ENCODE measurements around the gene MTFR1L.

Gene MTFR1L

DNA sequence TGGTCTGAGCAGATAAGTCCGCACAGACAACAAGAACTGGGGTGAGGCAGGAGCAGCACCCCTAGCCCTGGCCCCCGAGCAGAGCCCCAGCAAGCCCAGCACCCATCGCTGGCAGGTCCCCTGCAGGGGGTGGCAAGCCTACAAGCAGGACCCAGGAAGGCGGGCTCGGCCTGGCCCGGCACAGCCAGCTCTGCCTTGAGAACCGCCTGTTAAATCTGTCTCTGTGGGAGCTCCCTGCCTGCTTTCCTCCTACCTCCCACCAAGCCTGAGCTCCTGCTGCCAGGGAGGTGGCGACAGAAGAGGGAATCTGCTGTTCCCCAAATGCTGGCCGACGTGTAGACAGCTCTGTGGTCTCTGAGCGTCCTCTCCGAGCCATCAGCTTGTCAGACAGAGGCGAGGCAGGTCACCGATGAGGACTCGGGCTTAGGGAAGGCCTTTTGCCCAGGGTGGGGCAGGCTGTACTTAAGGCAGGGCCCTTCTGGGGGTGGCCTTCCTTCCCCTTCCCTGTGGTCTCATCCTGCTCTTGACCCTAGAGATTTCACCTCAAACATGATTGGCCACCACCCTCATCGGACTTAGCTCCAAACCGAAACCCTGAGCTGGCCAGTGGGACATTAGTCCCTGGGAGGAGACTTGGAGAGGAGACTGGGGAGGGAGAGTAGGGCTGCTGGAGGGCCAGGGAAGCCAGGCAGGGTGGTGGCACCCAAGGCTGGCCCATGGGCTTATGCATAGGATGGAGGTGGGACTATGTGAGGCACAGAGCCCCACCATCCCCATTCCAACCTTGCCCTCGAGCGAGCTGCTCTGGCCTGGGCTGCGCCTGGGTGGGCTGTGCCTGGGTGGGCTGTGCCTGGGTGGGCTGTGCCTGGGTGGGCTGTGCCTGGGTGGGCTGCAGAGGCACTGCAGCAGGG, 12.0 kb upstream of the MTFR1L start:
- DNase-seq (ENCODE audit: low read depth, low spot score), result no peak

DNA sequence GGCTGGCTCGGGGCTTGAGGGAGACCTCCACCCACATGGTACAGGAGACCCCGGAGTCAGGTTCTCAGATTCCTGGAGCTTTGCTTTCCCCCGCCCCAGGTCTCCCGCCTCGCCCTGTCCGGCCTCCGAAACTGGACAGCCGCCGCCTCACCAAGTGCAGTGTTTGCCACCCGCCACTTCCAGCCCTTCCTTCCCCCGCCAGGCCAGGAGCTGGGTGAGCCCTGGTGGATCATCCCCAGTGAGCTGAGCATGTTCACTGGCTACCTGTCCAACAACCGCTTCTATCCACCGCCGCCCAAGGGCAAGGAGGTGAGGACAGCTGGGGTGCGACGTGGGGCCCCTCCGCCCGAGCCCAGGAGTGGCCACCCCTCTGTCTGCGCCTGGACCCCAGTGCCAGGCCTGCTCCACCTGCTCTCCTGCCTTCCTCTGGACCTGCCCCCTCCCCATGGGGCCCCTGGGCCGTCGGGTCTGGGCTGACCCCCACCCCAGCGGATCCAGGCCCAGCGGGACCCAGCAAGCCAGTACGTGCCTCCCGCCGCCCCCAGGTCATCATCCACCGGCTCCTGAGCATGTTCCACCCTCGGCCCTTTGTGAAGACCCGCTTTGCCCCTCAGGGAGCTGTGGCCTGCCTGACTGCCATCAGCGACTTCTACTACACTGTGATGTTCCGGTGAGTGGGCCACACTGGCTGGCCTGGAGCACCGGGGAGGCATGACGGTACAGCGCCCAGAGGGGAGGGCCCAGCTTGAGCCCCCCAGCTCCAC, 11.1 kb upstream of the MTFR1L start:
- DNase-seq (ENCODE audit: low read depth, low spot score), result no peak

DNA sequence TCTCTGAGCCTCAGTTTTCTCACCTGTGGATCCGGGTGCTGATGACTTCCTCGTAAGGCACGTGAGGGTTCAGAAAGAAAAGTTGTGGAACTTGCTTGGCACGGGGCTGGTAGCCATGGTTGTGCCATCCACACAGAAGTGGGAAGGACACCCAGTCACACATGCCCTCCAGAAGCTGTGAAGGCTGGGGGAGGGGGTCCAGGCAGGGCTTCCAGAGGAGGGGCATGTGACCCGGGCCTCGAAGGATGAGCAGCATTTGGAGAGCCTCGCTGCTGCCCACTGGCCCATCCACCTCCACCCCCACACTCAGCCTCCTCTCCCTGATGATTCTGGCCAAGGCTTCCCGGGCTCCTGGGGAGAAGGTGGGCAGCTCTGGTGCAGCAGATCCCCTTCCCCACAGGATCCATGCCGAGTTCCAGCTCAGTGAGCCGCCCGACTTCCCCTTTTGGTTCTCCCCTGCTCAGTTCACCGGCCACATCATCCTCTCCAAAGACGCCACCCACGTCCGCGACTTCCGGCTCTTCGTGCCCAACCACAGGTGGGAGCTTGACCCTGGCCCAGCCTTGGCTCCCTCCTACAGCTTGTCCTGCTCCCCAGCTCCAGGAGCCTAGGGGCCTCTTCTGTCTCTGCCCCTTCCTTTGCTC, 10.3 kb upstream of the MTFR1L start:
- no peak for DNase-seq (ENCODE audit: low read depth, low spot score)

DNA sequence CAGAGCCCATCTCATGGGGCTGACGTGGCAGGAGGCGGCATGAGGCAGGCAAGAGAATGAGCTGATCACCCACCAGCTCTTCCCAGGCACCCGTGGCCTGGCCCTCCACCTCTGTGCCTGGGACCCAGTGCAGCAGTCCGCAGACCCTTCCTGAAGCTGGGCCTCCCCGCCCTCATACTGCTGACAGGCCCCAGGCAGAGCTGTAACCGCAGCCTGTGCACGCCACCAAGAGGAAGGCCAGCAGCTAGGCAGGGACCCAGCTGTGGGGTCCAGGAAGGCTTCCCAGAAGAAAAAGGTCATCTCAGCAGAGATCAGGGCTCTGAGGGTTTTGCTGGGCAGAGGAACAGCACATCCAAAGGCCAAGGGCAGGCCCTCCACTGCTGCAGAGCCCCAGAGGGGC, 9.8 kb upstream of the MTFR1L start:
- no peak for DNase-seq (ENCODE audit: low read depth, low spot score)

DNA sequence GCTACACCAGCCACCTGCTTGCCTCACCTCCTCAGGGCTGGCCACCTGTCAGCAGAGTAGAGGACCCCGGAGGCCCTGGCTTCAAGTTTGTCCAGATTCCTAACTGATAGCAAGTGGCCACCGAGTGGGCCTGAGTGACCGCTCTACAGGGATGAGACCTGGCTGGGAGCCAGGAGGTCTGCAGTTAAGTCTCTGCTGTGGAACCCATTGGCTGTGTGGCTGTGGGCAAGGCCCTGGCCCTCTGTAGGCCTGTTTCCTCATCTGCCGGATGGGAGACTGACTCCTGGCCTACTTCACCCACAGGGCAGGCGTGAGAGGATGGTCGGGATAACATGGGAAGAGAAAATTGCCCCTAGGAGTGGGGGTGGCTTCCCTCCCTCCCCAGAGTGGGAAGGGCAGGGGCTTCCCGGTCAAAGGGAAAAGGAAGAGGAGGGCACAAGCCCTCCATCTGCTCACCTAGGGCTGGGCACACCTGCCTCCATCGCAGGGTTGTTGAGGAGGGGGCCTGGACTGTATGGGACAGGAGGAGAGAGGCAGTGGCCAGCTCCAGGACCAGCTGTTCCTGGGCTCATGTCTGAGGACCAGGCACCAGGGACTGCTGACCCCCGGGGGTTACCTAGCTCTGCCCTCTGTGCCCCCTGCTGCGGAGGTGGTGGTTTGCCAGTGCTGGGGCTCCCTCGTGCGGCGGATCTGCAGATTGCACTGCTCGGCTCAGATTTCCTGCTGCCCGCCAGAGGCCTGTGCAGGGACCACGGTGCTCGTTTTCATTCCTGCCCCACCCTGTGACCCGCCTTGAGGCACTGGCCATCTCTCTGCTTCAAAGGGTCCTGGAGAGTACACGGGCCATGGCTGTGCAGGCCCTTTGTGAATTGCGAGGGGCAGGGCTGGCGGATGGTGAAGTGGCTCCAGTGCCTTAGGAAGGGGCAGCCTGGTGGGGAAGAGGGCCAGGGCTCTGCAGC, 9.1 kb upstream of the MTFR1L start:
- DNase-seq (ENCODE audit: low read depth, low spot score), result peak; percentile 72

DNA sequence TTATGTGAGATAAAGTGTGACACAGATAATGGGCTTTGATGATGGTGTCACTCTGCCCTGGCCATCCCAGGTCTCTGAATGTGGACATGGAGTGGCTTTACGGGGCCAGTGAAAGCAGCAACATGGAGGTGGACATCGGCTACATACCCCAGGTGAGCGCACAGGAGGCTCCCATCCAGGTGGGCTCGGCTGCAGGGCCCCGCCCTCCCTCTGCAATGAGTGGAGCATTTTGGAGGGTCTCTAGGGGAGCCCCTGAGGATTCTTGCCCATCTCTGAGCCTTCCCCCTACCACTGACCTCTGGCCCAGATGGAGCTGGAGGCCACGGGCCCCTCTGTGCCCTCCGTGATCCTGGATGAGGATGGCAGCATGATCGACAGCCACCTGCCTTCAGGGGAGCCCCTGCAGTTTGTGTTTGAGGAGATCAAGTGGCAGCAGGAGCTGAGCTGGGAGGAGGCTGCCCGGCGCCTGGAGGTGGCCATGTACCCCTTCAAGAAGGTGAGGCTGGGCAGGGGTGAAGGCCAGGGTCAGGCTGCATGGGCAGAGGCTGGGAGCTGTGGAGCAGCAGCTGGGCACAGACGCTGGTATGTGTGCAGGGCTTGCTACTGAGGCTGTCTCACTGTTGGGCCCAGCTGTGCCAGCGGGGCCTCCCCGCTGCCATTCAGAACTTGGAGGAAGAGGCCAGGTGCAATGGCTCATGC, 8.2 kb upstream of the MTFR1L start:
- DNase-seq (ENCODE audit: low read depth, low spot score), result no peak

DNA sequence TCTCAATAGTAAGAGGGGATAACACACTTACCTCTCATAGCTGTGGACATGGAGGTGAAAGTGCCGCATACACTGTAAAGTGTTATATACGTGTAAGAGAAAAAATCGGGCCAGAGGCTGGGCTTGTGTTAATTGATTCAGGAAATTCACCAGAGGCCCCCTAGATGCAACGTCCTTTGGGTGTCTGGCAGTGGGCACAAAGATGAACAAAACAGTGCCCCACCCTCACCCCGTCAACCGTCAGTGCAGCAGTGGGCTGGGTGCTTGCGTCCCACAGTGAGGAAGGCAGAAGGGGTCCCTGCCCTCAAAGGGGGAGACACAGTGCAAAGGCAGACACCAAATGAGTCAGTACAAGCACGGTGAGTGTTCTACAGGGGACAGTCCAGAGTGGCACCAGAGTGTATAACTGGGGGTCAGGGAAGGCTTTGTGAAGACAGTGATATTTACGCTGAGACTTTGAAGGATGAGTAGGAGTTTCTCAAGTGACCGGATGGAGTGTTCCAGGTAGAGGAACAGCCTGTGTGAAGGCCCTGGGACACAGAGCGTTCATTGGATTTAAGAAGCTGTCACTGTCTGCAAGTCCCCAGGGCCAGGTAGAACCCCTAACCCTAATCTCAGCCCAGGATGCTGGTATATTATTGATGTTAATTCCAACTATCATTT, 6.6 kb upstream of the MTFR1L start:
- no peak for DNase-seq (ENCODE audit: low read depth, low spot score)

DNA sequence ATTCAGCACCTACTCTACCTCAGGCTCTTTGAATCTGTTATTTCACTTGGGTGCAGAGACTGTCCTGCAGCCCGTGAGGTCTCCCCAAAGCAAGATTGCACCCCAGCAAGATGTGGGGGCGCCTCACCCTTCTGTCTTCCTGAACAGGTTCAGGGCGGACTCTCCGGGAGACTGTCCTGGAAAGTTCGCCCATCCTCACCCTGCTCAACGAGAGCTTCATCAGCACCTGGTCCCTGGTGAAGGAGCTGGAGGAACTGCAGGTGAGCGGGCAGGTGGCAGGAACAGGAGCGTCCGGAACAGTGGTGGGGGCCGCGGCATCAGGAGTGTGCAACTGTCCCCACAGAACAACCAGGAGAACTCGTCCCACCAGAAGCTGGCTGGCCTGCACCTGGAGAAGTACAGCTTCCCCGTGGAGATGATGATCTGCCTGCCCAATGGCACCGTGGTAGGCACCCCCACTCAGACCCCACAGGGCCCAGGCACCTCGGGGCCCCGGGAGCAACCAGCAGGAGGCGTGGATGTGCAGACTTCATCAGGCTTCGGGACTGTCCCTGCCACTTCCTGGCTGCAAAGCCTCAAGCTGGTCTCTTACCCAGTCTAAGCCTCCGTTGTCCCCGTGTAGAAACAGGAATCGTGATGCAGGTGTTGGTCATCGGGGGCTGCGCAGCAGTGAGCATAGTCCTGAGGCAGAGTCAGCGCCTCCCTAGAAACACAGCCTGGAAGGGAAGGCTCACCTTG, 5.9 kb upstream of the MTFR1L start:
- no peak for DNase-seq (ENCODE audit: low read depth, low spot score)

DNA sequence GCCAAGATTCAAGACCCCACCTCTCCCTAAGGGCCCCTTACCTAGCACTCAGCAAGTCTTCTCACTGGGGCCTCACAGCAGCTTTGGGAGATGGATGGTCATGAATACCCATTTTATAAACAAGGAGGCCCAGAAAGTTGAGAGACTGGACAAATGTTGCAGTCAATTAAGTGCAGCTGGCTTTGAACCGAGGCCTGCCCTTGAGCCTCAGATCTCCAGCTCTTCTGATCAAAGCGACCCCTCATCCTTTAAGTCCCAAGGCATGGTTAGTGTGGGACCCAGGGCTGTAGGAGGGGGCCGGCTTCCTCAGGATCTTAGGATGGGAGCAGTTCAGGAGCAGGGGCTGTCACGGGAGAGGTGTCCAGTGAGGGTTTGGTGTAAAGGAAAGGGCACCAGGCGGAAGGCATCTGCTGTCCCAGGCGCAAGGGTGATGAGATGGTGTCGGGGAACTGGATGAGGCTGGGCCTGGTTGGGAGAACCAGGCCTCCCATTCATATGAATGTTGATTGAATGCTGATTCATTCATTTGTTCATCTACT, 5.1 kb upstream of the MTFR1L start:
- no peak for DNase-seq (ENCODE audit: low read depth, low spot score)

DNA sequence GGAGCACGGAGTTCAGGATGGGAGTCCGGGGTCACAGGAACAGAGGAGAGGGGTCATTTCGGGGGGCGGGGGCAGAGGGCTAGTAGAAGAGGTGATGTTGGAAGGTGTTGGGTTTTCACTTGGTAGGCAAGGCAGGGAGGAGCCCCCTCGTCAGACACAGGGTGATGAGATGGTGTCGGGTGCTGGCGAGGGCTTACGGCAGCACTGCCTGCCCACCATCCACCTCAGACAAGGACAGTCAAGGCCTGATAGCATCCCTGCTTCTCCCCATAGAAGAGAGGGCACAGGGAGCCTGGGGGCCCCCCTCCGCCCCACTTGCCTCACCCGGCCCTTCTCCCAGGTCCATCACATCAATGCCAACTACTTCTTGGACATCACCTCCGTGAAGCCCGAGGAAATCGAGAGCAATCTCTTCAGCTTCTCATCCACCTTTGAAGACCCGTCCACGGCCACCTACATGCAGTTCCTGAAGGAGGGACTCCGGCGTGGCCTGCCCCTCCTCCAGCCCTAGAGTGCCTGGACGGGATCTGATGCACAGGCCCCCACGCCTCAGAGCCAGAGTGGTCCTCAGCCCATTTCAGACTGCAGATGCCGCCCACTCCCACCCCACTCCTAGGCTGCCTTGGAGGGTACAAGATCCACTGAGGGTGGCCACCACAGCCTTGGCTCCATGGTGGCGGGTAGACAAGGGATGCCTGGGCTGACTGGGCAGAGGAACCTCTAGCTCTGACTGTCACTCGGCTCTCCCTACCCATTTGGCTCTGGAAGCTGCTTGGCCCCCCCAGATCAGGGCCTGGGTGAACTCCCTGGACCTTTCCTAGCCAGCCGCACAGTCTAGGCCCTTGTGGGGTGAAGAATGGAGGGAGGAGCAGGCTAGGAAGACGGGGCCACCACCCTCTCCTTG, 4.3 kb upstream of the MTFR1L start:
- no peak for DNase-seq (ENCODE audit: low read depth, low spot score)

DNA sequence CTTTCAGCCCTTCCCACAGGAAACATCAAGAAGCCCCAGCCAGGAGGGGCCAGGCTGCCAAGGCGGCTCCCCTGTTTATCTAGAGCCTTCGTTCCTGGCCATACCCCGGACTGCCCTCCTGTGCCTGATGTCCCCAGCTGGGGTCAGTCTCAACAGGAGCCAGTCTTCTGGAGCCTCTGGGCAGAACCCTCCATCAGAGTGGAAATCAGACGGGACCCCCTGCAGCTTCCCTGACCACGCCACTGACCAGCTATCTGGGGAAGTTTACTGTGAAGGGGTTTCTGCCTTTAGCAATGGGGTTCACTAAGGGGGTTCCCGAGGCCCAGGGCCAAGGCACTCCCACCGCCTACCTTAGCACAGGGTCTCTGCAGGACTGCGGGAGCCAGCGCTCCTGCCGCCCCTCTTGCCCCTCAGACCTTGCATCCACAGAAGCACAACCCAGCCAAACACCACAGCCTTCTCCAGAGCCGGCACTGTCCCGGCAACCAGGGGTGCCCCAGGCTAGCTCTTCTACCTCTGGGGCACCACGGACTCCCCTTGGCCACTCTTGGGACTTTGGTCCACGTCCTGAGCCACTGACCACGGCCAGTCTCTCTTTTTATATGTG, 3.5 kb upstream of the MTFR1L start:
- no peak for DNase-seq (ENCODE audit: low read depth, low spot score)

DNA sequence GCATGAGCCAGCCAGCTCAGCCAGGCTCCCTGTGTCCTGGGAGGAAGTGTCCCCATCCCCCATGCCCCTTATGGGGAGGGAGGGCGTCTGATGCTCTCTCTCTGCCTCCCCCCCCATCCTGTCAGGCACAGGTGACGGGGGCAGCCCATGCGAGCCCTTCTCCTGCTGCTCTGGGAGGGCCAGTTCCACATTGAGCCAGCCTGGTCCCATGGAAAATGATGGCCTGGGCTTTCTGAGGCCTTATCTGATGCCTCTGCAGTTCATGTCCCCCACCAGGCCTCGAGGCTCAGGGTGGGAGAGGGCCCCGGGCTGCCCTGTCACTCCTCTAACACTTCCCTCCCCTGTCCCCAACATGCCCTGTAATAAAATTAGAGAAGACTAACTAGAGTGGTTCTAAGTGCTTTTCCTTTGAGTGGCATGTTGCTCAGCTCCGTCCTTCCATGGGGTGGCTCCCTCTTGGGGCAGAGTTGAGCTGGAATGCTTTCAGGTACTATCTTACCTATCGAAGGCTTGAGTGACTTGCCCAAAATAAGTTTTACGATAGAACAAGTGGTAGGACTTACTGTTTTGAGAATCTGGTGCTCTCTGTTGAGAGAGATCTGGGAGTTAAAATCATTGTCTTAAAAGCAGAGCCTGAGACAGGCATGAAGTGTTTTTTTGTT, 1.8 kb upstream of the MTFR1L start:
- no peak for DNase-seq (ENCODE audit: low read depth, low spot score)

DNA sequence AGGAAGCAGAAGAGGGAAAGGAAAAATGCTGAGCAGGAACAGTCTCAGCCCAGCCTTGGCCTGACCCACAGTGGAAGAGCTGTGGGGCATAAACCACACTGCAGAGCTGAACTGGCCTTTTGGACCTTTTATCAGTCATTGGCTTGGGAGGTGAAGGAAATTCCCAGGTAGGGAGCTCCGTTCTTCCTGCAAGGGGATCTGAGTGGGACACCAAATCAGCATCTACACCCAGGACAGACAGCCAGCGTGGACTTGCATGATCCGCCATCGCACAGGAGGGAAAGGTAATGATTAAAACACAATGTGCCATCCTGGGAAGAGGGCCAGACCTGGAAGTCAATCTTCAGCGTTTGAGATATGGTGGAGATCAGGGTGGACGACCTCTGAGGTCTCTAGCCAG, 1.2 kb upstream of the MTFR1L start:
- no peak for DNase-seq (ENCODE audit: low read depth, low spot score)

DNA sequence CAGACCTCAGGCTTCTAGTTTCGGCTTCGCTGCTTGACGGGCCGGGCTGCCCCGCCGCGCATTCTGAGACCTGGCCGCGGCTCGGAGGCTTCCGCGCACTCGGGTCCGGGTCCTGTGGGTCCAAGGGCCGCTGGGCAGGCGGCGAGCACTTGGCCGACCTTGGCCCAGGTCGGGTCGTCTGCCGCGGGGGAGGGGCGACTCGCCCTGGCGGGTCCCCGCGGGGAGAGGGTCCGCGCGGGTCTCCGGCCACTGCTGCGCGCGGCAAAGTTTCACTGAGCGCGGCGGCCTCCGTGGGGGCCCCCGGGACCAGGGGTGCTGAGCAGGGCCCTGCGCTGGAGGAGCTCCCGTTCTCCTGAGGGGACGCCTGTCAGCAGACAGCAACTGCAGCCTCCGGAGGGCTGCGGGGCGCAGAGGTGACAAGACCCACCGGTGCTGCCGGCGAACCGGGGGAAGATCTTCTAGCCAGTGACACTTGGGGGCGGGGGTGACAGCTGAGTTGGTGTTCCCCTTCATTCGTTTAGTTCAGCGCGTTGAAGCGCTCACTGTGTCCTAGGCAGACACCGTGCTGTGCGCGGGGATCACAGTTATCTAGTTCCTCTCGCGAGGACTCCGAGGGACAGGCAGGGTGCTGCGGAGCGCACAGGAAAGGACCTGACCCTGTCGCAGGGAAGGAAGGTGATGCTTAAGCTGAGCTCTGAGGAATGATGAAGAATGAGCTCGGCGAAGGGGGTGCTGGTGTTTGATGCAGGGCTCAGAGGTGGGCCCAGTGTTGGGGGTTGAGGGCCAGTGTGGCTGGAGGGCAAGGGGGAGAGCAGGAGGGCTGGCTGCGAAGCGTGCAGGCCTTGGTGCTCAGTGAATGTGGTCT, 725 bp downstream of the MTFR1L start:
- DNase-seq (ENCODE audit: low read depth, low spot score), result peak; percentile 75

DNA sequence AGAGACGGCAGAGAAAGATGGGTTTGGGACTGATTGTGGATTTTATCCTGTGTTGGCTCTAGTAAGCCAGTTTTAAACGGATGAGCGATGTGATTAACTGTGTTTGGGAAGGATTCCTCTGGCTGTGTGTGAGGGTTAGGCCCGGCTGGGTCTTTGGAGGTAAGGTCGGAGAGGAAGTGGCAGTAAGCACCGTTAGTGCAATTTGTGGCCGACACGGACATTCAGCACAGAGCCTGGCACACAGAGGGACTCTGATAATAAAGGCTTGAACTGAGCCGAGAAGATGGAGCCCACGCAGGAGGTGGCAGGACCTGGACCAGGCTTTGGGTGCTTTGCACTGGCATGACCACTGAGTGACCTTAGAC, 1.3 kb downstream of the MTFR1L start:
- no peak for DNase-seq (ENCODE audit: low read depth, low spot score)

DNA sequence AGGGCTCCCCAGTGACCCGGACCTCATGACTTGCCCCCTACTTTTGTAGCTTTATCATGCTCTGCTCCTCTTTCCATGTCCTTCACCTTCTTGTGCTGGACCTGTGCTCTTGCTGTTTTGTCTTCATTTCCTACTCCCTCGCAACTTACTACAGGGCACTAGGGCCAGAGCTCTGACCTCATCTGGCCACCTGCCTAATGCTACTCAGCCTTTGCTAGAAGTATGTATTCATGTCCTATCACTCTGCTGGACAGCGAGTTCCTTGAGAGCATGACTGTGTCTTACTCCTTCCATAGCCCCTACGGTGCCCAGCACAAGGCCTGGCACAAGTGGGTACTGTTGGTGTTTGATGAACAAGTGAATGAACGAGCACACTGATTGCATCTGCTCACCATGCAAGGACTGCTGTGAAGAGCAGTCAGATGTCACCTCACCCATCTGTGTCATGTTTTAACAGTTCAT, 1.9 kb downstream of the MTFR1L start:
- peak; percentile 37 for DNase-seq (ENCODE audit: low read depth, low spot score)
